SK-N-SH (cell line): ENCODE measurements around the gene GSK3B. TPM values are rescaled to one million over a fixed set of nuclear protein-coding genes. Genes with fewer than 3 reads are reported as not detected.

ENCODE experiments used
- CTCF ChIA-PET: fragments of 300-600, 350-600 bp; formaldehyde crosslinking; extraction: SDS; loops from one replicate; lab custom pipeline; 2021; lab: Yijun Ruan, JAX
- POLR2A ChIA-PET: fragments of 350-600 bp; sonication (Branson Sonifier 250); formaldehyde crosslinking; extraction: SDS; loops from one replicate; lab custom pipeline; 2020; ENCODE audit warnings: antibody characterized with exemption, inconsistent platforms; lab: Yijun Ruan, JAX
- DNase-seq: peaks from one replicate; pipeline ENCODE4 v3.0.0; 2012
- H2AFZ ChIP-seq: fragments of 200-600 bp; sonication (generic); 2 replicates; pipeline ENCODE4 v1.8.1; 2016; ENCODE audit warnings: antibody characterized with exemption, mild to moderate bottlenecking, low read depth
- H3F3A ChIP-seq: fragments of 200-600 bp; sonication (generic); replicated peaks from 2 replicates; pipeline ENCODE3; 2016; ENCODE audit warnings: antibody characterized with exemption, mild to moderate bottlenecking; ENCODE audit not compliant: insufficient read depth
- H3K27ac ChIP-seq, 2 experiments: fragments of 200-500 bp in 1 of 2; fragments of 200-600 bp in 1 of 2; sonication (Bioruptor generic) in 1 of 2; sonication (generic), shearing (Covaris generic) in 1 of 2; 2 replicates each; pipeline versions ENCODE4 v1.5.1 to v1.6.1; 2014 to 2016; ENCODE audit warnings: low read depth in 2 of 2, inconsistent platforms in 1 of 2, low read length in 1 of 2, mild to moderate bottlenecking in 1 of 2, mixed read lengths in 1 of 2
- H3K27me3 ChIP-seq: fragments of 200-600 bp; sonication (generic), shearing (Covaris generic); 2 replicates; pipeline ENCODE4 v1.6.1; 2016; ENCODE audit warnings: mixed run types; ENCODE audit not compliant: insufficient read depth
- H3K36me3 ChIP-seq, 2 experiments: fragments of 200-500 bp in 1 of 2; fragments of 200-600 bp in 1 of 2; sonication (Bioruptor generic) in 1 of 2; sonication (generic) in 1 of 2; replicated peaks in 1 of 2; 2 replicates each; pipeline versions ENCODE3 to v1.5.1; 2014 to 2016; ENCODE audit warnings: low read length in 1 of 2, mild to moderate bottlenecking in 1 of 2; ENCODE audit not compliant: insufficient read depth in 2 of 2, control insufficient read depth in 1 of 2
- H3K4me1 ChIP-seq, 2 experiments: fragments of 200-500 bp in 1 of 2; fragments of 200-600 bp in 1 of 2; sonication (Bioruptor generic) in 1 of 2; sonication (generic), shearing (Covaris generic) in 1 of 2; 2 replicates each; pipeline versions ENCODE4 v1.5.1 to v1.6.1; 2014 to 2016; ENCODE audit warnings: low read depth in 1 of 2, low read length in 1 of 2, mixed run types in 1 of 2; ENCODE audit not compliant: insufficient read depth in 2 of 2, control insufficient read depth in 1 of 2
- H3K4me2 ChIP-seq: fragments of 200-600 bp; sonication (generic), shearing (Covaris generic); 2 replicates; pipeline ENCODE4 v1.6.1; 2017; ENCODE audit warnings: mixed run types
- H3K4me3 ChIP-seq, 2 experiments: fragments of 200-500 bp in 1 of 2; fragments of 200-600 bp in 1 of 2; sonication (Bioruptor generic) in 1 of 2; sonication (generic), shearing (Covaris generic) in 1 of 2; 2 replicates each; pipeline versions ENCODE4 v1.5.1 to v1.8.1; 2014 to 2016; ENCODE audit warnings: low read depth in 2 of 2, inconsistent platforms in 1 of 2, low read length in 1 of 2, mild to moderate bottlenecking in 1 of 2, mixed read lengths in 1 of 2, moderate library complexity in 1 of 2
- H3K79me2 ChIP-seq: fragments of 200-600 bp; sonication (generic); 2 replicates; pipeline ENCODE4 v1.8.1; 2017; ENCODE audit warnings: mild to moderate bottlenecking; ENCODE audit not compliant: insufficient read depth
- H3K9ac ChIP-seq: fragments of 200-600 bp; sonication (generic); 2 replicates; pipeline ENCODE4 v1.6.1; 2017; ENCODE audit warnings: mixed run types
- H3K9me2 ChIP-seq: fragments of 200-600 bp; sonication (generic); 2 replicates; pipeline ENCODE4 v1.6.1; 2017; ENCODE audit warnings: mixed run types
- H3K9me3 ChIP-seq: fragments of 200-600 bp; sonication (generic); 2 replicates; pipeline ENCODE4 v1.6.1; 2017; ENCODE audit warnings: mixed run types, mild to moderate bottlenecking, moderate library complexity
- H4K20me1 ChIP-seq: fragments of 200-600 bp; sonication (generic); 2 replicates; pipeline ENCODE4 v1.6.1; 2017; ENCODE audit warnings: mild to moderate bottlenecking, mixed run types; ENCODE audit not compliant: insufficient read depth
- CHD2 ChIP-seq: fragments of 150-350 bp; IDR thresholded peaks from 2 replicates; pipeline ENCODE4 v1.6.1; 2018; ENCODE audit warnings: low read length; ENCODE audit not compliant: partially characterized antibody
- ELF1 ChIP-seq: IDR thresholded peaks from 2 replicates; pipeline ENCODE4 v1.4.0; 2012
- EP300 ChIP-seq, 2 experiments: IDR thresholded peaks; 2 replicates each; pipeline versions ENCODE4 v1.4.0 to v1.6.1; 2012; ENCODE audit warnings: borderline replicate concordance in 1 of 2, low read depth in 1 of 2, low read length in 1 of 2
- EZH2phosphoT487 ChIP-seq: fragments of 200-600 bp; sonication (generic); IDR thresholded peaks from 2 replicates; pipeline ENCODE4 v1.6.1; 2017; ENCODE audit warnings: low read depth, mixed run types, mild to moderate bottlenecking, antibody characterized with exemption, moderate library complexity, borderline replicate concordance
- FOSL2 ChIP-seq: IDR thresholded peaks from 2 replicates; pipeline ENCODE4 v1.4.0; 2012; ENCODE audit warnings: low read depth, mild to moderate bottlenecking, moderate library complexity, borderline replicate concordance
- FOXM1 ChIP-seq: IDR thresholded peaks from 2 replicates; pipeline ENCODE4 v1.4.0; 2012; ENCODE audit warnings: low read depth, mild to moderate bottlenecking
- GABPA ChIP-seq: IDR thresholded peaks from 2 replicates; pipeline ENCODE4 v1.4.0; 2012; ENCODE audit warnings: low read depth, mild to moderate bottlenecking
- IRF3 ChIP-seq: fragments of 150-350 bp; IDR thresholded peaks from 2 replicates; pipeline ENCODE4 v1.6.1; 2016; ENCODE audit warnings: mild to moderate bottlenecking, low read depth, low read length
- JUND ChIP-seq: IDR thresholded peaks from 2 replicates; pipeline ENCODE4 v1.4.0; 2012
- MXI1 ChIP-seq: IDR thresholded peaks from 2 replicates; pipeline ENCODE4 v1.6.1; 2012; ENCODE audit warnings: mild to moderate bottlenecking, low read depth, low read length, improper control_type of control experiment
- NRF1 ChIP-seq: IDR thresholded peaks from 2 replicates; pipeline ENCODE4 v1.6.1; 2012; ENCODE audit warnings: low read depth, mild to moderate bottlenecking, low read length
- POLR2AphosphoS5 ChIP-seq: IDR thresholded peaks from 2 replicates; pipeline ENCODE4 v1.6.1; 2012; ENCODE audit warnings: low read depth, low read length
- RAD21 ChIP-seq: IDR thresholded peaks from 2 replicates; pipeline ENCODE4 v1.6.1; 2012; ENCODE audit warnings: mild to moderate bottlenecking, low read length
- RCOR1 ChIP-seq: fragments of 150-350 bp; IDR thresholded peaks from 2 replicates; pipeline ENCODE4 v1.6.1; 2017; ENCODE audit warnings: antibody characterized with exemption, low read length
- RXRA ChIP-seq: IDR thresholded peaks from 2 replicates; pipeline ENCODE4 v1.4.0; 2012; ENCODE audit warnings: low read depth, mild to moderate bottlenecking, borderline replicate concordance
- SIN3A ChIP-seq: IDR thresholded peaks from 2 replicates; pipeline ENCODE4 v1.6.1; 2012; ENCODE audit warnings: low read depth, mild to moderate bottlenecking, low read length, moderate library complexity, borderline replicate concordance
- SMC3 ChIP-seq: IDR thresholded peaks from 2 replicates; pipeline ENCODE4 v1.6.1; 2012; ENCODE audit warnings: low read depth, low read length, improper control_type of control experiment
- TAF1 ChIP-seq: IDR thresholded peaks from 2 replicates; pipeline ENCODE4 v1.6.1; 2012; ENCODE audit warnings: low read depth, mild to moderate bottlenecking, low read length, moderate library complexity, borderline replicate concordance
- TEAD4 ChIP-seq: IDR thresholded peaks from 2 replicates; pipeline ENCODE4 v1.4.0; 2012; ENCODE audit warnings: mild to moderate bottlenecking, borderline replicate concordance; ENCODE audit not compliant: insufficient read depth
- WGBS: methylation state at CpG from one replicate; pipeline ENCODE4 v1.1.6; 2017; ENCODE audit warnings: low lambda C conversion rate; 5-methylcytosine and 5-hydroxymethylcytosine counted together
- polyA plus RNA-seq, 3 experiments: library from polyadenylated mRNA; depleted of rRNA; stranded (reverse); fragments of >200 nt; gene quantifications; 2 replicates each; pipeline ENCODE4 v1.2.3, GENCODE V29; 2012
- TF ChIP-seq, protein P1 (sequence below): IDR thresholded peaks from 2 replicates; pipeline ENCODE4 v1.4.0; 2012; ENCODE audit warnings: low read depth
- TF ChIP-seq, protein P2 (sequence below): fragments of 200-600 bp; sonication (generic); IDR thresholded peaks from 2 replicates; pipeline ENCODE4 v1.6.1; 2017; ENCODE audit warnings: antibody characterized with exemption, mild to moderate bottlenecking, moderate library complexity
- TF ChIP-seq, protein P3 (sequence below): IDR thresholded peaks from 2 replicates; pipeline ENCODE4 v1.4.0; 2012; ENCODE audit warnings: low read depth, borderline replicate concordance

Gene GSK3B
- polyA plus RNA-seq, 1 of the 3 experiments (the other 2 are of a cell fraction): 15.9 TPM

GRCh38 chr3:119779731-119780383 is 314.4 kb downstream of the GSK3B start:
- Histone ChIP-seq H3K9me3 (peaks cover 3% of the 10 kb centered on the region), H3K9ac (no peak overlapping the region), H4K20me1 (no peaks in the 10 kb centered on the region), H2AFZ (no peak overlapping the region; the same call in 1 of the 2 replicates), H3K9me2 (no peaks in the 10 kb centered on the region), H3K27ac (no peak overlapping the region), H3K27me3 (no peaks in the 10 kb centered on the region), H3K4me3 (no peak overlapping the region), H3K4me2 (no peak overlapping the region), H3K36me3 (no peaks in the 10 kb centered on the region), H3K79me2 (no peaks in the 10 kb centered on the region), H3K4me1 (no peaks in the 10 kb centered on the region), H3F3A (no peaks in the 10 kb centered on the region)
- ChIA-PET POLR2A (no interaction called here), CTCF (no interaction called here)
- WGBS: 79% methylated on average over 2 of the region's 2 CpGs
- DNase-seq: no peak
- TF ChIP-seq FOXM1: no peak
- no peak for TF ChIP-seq GABPA
- TF ChIP-seq IRF3: no peak
- TF ChIP-seq RXRA: no peak
- TF ChIP-seq CHD2: no peak
- TF ChIP-seq POLR2AphosphoS5: no peak
- no peak for TF ChIP-seq RAD21
- no peak for TF ChIP-seq SMC3
- TF ChIP-seq SIN3A: no peak
- TF ChIP-seq, protein P1, sequence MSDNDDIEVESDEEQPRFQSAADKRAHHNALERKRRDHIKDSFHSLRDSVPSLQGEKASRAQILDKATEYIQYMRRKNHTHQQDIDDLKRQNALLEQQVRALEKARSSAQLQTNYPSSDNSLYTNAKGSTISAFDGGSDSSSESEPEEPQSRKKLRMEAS: no peak
- TF ChIP-seq RCOR1: no peak
- no peak for TF ChIP-seq JUND

- Histone ChIP-seq H3K4me2 (no peak overlapping the region), H3K4me1 (no peaks in the 10 kb centered on the region), H3K27me3 (no peaks in the 10 kb centered on the region), H3K9ac (no peak overlapping the region), H3K9me2 (no peaks in the 10 kb centered on the region), H3K4me3 (no peak overlapping the region), H3K27ac (no peak overlapping the region), H4K20me1 (no peaks in the 10 kb centered on the region), H3K36me3 (no peaks in the 10 kb centered on the region), H3K9me3 (peaks cover 3% of the 10 kb centered on the region), H3K79me2 (no peaks in the 10 kb centered on the region), H2AFZ (no peak overlapping the region), H3F3A (no peaks in the 10 kb centered on the region)
- POLR2A ChIA-PET: no interaction called here
- CTCF ChIA-PET: no interaction called here
- WGBS: 92% methylated on average over 2 of the region's 2 CpGs
- no peak for DNase-seq
- no peak for TF ChIP-seq TAF1
- TF ChIP-seq, protein P2, sequence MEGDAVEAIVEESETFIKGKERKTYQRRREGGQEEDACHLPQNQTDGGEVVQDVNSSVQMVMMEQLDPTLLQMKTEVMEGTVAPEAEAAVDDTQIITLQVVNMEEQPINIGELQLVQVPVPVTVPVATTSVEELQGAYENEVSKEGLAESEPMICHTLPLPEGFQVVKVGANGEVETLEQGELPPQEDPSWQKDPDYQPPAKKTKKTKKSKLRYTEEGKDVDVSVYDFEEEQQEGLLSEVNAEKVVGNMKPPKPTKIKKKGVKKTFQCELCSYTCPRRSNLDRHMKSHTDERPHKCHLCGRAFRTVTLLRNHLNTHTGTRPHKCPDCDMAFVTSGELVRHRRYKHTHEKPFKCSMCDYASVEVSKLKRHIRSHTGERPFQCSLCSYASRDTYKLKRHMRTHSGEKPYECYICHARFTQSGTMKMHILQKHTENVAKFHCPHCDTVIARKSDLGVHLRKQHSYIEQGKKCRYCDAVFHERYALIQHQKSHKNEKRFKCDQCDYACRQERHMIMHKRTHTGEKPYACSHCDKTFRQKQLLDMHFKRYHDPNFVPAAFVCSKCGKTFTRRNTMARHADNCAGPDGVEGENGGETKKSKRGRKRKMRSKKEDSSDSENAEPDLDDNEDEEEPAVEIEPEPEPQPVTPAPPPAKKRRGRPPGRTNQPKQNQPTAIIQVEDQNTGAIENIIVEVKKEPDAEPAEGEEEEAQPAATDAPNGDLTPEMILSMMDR: no peak
- no peak for TF ChIP-seq EP300 (IDR thresholded peaks at IDR 0.05; ENCODE audit: borderline replicate concordance in 1 of 2, low read depth in 1 of 2, low read length in 1 of 2)
- TF ChIP-seq NRF1: no peak
- TF ChIP-seq, protein P3, sequence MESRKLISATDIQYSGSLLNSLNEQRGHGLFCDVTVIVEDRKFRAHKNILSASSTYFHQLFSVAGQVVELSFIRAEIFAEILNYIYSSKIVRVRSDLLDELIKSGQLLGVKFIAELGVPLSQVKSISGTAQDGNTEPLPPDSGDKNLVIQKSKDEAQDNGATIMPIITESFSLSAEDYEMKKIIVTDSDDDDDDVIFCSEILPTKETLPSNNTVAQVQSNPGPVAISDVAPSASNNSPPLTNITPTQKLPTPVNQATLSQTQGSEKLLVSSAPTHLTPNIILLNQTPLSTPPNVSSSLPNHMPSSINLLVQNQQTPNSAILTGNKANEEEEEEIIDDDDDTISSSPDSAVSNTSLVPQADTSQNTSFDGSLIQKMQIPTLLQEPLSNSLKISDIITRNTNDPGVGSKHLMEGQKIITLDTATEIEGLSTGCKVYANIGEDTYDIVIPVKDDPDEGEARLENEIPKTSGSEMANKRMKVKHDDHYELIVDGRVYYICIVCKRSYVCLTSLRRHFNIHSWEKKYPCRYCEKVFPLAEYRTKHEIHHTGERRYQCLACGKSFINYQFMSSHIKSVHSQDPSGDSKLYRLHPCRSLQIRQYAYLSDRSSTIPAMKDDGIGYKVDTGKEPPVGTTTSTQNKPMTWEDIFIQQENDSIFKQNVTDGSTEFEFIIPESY: no peak
- TF ChIP-seq, protein P1: no peak
- no peak for TF ChIP-seq EZH2phosphoT487
- no peak for TF ChIP-seq TEAD4
- no peak for TF ChIP-seq ELF1
- TF ChIP-seq FOSL2: no peak
- TF ChIP-seq MXI1: no peak
- no peak for TF ChIP-seq RAD21
These were observed 315.4 kb downstream of the GSK3B start for GRCh38 chr3:119778811-119779210.
